MM.1S (cell line): Measurements from ENCODE around the gene DPP9.

Source experiments
- EZH2 ChIP-seq: fragments of 300-600 bp; sonication (generic); optimal IDR thresholded peaks from 2 replicates; pipeline ENCODE3; 2017; ENCODE audit warnings: low read depth, mild to moderate bottlenecking, antibody characterized with exemption, low read length, mixed read lengths
- EZH2phosphoT487 ChIP-seq: fragments of 300-600 bp; sonication (generic); IDR thresholded peaks from 2 replicates; pipeline ENCODE4 v1.6.1; 2018; ENCODE audit warnings: antibody characterized with exemption, low read length
- TF ChIP-seq, protein P1 (sequence below): fragments of 300-600 bp; sonication (generic); IDR thresholded peaks from 2 replicates; pipeline ENCODE4 v1.5.1; 2016; ENCODE audit warnings: antibody characterized with exemption, low read length, mixed read lengths

DNA sequence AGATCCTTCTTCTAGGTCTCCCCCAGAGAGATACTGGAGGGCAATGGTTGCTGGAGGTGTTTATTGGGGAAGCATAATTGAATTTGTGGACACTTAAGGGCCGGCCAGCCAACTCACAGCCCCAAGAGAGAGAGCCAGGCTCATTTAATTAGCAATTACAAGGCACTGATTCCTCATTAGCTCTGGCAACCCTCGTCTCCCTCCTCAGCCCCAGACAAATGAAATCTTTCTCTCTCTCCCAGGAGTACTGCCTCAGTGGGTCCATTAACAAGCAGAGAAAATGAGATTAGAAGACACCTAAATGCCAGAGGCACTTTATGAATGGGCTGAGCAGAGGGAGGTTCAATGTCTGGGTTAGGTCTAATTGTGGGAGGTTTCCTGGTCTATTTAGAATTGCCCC is 48.9 kb upstream of the DPP9 start:
- TF ChIP-seq, protein P1, sequence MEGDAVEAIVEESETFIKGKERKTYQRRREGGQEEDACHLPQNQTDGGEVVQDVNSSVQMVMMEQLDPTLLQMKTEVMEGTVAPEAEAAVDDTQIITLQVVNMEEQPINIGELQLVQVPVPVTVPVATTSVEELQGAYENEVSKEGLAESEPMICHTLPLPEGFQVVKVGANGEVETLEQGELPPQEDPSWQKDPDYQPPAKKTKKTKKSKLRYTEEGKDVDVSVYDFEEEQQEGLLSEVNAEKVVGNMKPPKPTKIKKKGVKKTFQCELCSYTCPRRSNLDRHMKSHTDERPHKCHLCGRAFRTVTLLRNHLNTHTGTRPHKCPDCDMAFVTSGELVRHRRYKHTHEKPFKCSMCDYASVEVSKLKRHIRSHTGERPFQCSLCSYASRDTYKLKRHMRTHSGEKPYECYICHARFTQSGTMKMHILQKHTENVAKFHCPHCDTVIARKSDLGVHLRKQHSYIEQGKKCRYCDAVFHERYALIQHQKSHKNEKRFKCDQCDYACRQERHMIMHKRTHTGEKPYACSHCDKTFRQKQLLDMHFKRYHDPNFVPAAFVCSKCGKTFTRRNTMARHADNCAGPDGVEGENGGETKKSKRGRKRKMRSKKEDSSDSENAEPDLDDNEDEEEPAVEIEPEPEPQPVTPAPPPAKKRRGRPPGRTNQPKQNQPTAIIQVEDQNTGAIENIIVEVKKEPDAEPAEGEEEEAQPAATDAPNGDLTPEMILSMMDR, result no peak
- no peak for TF ChIP-seq EZH2
- no peak for TF ChIP-seq EZH2phosphoT487
